NCI-H1694 (cell line): ENCODE results near the gene BANK1.
A peak's percentile ranks its signal among the peaks of the same experiment; 100 is the strongest.

Experiments used
- DNase-seq: peaks from one replicate; lab custom pipeline; 2025; lab: John Stamatoyannopoulos, UW

The BANK1 gene

GRCh38 chr4:102036016-102036415 is 245.5 kb downstream of the BANK1 start:
- no peak for DNase-seq

DNA sequence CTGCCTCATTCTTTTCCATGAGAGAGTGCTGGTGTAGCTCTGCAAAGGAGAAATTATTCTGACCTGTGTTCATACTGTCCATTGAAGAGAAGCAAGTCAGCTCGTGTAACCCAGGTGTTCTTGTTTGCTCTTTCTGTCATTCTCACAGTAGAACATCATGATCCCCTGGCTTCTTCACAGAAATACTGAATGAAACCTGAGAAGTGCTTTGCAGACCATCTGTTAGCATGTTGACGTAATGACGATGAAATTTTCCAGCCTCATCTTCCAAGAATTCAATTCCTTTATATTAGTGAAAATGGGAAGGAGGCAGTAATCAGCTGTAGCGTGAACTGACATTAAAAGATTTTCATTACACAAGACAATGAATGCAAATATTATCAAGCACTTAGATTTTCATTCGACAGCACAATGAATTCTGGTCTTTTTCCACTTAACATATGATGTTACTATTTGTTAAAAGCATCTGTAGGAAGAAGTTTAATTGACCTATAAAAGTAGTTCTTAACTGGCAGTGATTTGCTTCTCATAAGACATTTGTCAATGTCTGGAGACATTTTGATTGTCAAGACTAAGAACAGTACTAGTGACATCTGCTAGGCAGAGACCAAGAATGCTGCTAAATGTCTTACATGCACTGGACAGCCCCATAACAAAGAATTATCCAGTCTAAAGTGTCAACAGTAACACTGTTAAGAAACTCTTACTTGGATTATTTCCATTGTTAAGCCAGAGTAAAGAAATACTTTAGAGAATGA is 246.3 kb downstream of the BANK1 start:
- DNase-seq, result peak; percentile 80

DNA sequence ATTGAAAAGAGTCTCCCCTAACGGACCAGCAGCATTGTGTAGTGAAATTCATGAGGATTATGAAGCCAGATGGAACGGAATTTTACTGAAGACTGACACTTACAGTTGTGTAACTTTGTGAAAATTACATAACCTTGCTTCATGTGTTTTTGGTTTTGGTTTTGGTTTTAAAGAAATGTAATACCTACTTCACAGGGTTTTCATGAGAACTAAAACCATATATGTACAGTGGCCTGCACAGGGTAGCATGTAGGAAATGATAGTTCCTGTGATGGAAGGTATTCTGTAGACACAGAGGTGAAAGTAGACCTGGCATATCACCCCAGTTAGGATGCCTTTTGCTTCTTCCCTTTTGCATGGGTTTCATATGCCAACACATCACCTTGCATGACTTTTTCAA is 247.0 kb downstream of the BANK1 start:
- no peak for DNase-seq

DNA sequence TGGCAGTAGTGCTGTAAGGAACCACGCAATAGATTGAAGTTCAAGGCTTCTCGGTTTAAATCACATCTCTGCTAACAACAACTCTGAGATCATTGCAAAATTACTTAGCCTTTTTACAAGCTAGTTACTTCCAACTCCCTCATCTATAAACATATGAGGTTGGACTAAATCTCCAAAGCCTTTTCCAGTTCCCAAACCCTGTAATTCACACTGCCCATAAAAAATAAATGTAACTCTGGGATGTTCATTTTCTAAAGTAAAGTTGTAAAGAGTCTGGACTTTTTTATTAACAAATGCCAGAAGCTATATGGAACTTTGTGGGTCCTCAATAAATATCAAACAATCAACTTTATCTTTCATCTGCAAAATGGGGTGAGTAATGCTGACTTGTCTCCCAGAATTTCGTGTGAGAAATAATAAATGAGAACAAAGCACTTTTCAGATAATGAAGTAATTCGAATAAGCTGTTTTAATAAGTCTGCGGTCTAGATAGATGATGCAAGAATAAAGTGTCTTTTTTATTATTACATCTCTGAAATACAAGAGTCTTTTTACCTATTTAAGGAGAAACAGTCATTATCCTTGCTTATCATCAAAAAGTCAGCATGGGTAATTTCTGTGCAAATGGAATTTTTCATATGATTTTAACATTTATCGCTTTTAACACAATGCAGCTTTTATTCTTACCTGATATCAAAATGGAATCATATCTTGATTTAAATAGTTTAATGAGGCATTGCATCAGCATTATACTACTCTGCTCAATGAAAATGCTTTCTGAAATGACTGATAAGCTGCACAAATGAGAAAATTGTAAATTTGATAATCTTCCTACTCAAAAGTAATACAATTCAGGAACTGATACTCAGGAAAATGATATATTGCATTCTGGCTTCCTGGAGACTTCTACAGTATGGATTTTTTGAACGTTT is 252.6 kb downstream of the BANK1 start:
- no peak for DNase-seq

GRCh38 chr4:102047616-102048015 is 257.1 kb downstream of the BANK1 start:
- DNase-seq, result no peak

DNA sequence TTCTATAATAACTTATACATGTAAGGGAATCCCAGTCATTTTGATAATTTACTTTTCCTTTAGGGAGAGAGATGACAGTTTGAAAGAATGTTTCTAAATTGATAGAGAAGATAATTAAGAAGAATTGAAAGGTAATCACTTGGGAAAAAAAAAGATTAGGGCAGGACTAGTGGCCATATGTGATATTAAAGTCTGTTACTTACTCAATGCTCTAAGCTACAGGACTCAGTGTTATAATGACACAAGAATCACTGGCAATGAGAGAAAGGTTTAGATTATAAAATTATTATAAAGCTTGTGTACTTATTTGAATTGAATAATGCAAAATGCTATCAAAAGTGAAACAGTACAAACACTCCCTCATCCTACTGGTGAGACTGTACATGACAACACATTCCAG is 265.3 kb downstream of the BANK1 start:
- DNase-seq, result no peak

- no peak for DNase-seq
Measured at GRCh38 chr4:102057122-102057521, 266.6 kb downstream of the BANK1 start.

DNA sequence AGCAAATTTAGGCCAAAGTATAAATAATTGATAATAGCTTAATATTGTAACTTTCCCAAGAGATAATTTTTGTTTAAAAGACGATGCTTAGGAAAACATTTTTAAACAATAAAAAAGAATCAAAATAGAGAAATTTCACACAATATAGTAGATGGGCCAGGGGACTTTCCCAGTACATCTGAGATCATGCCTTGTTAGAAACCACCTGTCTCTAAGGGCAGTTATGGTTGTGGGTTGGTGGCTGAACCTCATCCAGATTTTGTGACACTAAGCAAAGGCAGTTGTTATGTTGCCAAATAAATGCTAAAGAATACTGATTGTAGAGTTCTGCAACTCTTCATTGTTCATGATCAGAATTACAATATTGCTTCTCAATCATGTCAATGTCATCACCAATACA is 270.6 kb downstream of the BANK1 start:
- no peak for DNase-seq

GRCh38 chr4:102064747-102065442 is 274.4 kb downstream of the BANK1 start:
- DNase-seq, result no peak

DNA sequence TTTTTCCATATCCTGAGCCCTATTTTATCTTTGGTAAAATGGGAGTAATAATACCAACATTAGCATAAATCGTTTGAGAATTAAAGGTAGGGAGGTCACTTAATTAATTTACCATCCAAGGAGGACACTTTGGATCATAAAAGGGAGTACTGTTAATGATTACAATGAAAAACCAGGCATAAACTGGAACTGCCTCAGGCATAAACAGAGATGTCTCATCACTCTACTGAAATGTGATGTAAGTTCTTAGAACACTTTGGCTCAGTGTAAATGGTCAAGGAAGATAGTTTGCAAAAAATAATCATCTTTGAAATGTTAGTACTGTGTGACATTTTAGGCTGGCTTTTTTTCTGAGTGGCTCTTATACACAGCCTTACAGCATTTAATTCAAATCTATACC is 286.1 kb downstream of the BANK1 start:
- no peak for DNase-seq

- DNase-seq, result no peak
Measured at GRCh38 chr4:102080184-102080583, 289.7 kb downstream of the BANK1 start.

DNA sequence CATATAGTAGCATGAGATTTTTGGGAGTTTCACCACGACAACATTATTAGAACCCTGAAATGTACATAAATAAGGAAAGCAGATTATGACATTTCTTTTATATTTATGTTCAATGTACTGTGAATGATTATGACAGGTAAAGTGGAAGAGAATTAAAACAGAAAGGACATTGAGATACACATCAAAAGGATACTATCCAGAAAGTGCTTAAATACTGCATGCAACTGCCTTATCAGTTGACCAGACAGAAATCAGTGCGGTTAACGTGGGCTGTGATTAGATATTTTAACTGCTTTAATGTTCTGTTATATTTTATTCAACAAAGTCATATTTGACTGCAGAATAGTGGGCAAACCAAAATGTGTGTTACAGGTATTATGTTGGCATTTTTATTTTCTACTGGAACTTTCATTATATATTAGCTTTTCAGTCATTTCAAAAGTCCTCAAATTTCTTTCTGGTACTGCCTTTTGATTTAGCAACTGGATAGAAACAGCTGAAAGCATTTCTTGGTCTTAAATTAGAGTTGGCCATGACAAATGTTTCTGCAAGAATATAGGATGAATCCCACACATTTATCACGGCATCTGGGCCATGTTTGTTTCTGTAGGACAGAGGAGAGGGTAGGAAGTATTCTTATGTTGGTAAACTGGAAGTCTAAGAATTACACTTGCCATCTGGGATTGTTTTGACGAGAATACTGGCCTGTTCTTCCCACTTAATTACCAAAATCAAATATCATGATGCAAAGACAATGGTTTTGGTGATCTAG is 299.5 kb downstream of the BANK1 start:
- no peak for DNase-seq

DNA sequence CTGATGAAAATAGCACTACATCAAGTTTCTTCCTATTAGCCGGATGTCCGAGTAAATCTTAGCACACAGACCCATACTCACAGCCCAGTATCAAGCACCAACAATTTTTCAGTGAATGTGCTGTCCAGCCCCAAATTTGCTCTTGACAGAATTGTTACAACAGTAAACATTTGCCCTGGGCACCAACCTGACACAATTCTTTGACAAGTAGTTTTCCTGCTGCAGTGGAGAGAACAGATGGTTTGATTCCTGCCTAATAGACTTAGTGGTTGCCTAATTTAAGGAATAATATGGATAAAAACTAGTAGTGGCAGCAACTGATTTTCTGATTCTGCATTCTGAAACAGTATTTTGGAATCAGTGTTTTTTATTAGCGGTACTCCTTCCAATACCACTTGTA is 301.1 kb downstream of the BANK1 start:
- no peak for DNase-seq

GRCh38 chr4:102094481-102094880 is 304.0 kb downstream of the BANK1 start:
- no peak for DNase-seq

DNA sequence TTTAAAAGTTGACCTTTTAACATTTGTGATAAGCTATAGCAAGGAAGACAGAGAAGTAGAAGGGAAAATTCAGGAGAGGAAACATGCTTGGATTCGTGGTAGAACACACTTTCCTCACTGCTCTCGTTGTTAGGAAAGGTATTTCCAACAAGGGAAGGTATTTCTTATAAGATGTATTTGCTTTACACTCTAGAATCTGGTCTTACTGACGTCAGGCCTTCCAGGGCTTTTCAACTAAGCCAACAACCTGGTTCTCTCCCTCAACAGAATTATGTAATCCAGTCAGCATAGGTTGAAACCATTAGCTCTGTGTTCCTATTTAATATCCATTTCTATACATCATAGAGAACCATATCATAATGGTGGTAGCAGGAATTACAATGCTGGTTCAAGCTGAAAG is 312.8 kb downstream of the BANK1 start:
- DNase-seq, result no peak

DNA sequence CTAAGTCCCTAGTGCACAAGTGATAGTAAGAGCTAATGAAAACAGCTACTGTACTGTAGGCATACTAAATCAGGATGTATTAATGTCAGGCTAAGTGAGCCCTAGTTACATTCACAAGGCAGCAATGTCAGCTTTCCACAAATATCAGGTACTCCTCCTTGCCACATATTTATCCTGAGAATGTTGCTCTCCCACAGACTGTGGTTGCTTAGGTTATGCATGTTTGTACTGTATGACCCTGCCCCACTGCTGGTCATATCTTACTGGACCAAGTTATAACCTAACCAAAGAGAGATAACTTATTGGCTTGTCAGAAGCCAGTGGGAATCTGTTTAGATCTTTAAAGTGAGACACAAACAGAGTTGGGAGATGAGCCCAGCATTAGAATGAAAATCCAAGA is 313.7 kb downstream of the BANK1 start:
- no peak for DNase-seq

GRCh38 chr4:102105983-102106382 is 315.5 kb downstream of the BANK1 start:
- DNase-seq, result no peak

DNA sequence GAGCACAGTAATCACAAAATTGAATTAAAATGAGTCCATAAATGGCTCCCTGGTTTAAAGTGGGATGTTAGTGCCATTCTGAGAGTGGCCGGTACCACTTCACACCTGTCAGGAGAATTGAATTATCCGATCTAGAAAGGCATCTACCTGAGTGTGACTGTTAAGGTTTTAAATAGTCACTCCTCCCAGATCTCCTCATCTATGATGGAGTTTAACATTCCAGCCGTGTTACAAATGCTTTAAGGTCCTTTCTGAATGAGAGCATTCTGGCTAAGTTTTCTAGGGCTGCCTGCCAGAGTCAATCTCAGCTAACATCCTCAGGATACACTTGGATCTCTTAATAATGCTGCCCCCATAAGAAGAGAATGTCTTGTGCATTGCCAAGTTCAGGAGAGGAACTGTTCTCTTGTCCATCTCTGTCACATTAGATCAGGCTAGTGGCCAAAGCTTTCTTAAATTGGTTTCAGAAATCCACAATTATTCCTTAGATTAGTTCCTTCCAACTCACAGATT is 323.6 kb downstream of the BANK1 start:
- DNase-seq, result no peak

DNA sequence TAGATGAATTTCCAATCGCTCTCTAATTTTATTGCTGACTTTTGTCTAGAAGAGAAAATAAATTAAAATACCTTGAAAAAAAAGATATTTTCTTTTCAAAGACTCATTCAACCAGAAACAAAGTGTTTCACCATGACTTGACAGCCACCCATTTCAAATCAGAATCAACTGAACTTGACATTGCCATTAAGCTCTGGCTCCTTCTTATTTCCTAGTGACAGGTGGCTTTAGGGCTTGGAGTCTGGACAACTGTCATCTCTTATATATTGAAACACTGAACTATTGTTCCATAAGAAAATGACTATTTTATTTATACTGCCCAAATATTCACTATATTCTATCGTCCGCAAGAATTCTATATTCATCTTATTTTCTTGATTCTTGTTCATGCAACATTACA is 325.6 kb downstream of the BANK1 start:
- DNase-seq, result no peak

- DNase-seq, result no peak
Measured at GRCh38 chr4:102120846-102121245, 330.3 kb downstream of the BANK1 start.
